Activated naive CD8-positive, alpha-beta T cell treated with anti-CD3 and anti-CD28 coated beads, Interleukin-2, amount 10 ng/mL, durations not matched to agents 7 days and 5 days (primary cell): ENCODE results near the gene TNS3. TPM values are rescaled to one million over a fixed set of nuclear protein-coding genes. Genes with fewer than 3 reads are reported as not detected.

Experiments used
- ATAC-seq: fragments of 150-1000 bp; cut with Tn5 transposase; one replicate; pipeline ENCODE4 v1.10.0; 2021; ENCODE audit warnings: low read depth, moderate library complexity
- POLR2A ChIA-PET: fragments of 350-600 bp; sonication (Branson Sonifier 250); formaldehyde crosslinking; loops from one replicate; lab custom pipeline; 2021; ENCODE audit warnings: antibody characterized with exemption; lab: Charles Lee
- DNase-seq: peaks from one replicate; pipeline ENCODE4 v3.0.0; 2021
- H3K27ac Mint-ChIP-seq: one replicate; pipeline ENCODE4 v1.8.0; 2022; ENCODE audit warnings: mild to moderate bottlenecking, mixed read lengths
- H3K27me3 Mint-ChIP-seq: one replicate; pipeline ENCODE4 v1.8.0; 2022; ENCODE audit warnings: mild to moderate bottlenecking, moderate library complexity, mixed read lengths
- H3K36me3 Mint-ChIP-seq: one replicate; pipeline ENCODE4 v1.8.0; 2021; ENCODE audit warnings: mild to moderate bottlenecking, mixed read lengths
- H3K4me1 Mint-ChIP-seq: one replicate; pipeline ENCODE4 v1.8.0; 2021; ENCODE audit warnings: mixed read lengths
- H3K4me3 Mint-ChIP-seq: one replicate; pipeline ENCODE4 v1.8.0; 2022; ENCODE audit warnings: mild to moderate bottlenecking, moderate library complexity, mixed read lengths
- H3K9me3 Mint-ChIP-seq: one replicate; pipeline ENCODE4 v1.8.0; 2021; ENCODE audit warnings: mixed read lengths
- total RNA-seq, 2 experiments: library from RNA; stranded (reverse); gene quantifications; one replicate each; pipeline ENCODE4 v1.2.3, GENCODE V29; 2021

Gene TNS3
- total RNA-seq, 2 experiments from 2014 or later, result 1.1 to 2.0 TPM

GRCh38 chr7:47387506-47387905 is 194.4 kb downstream of the TNS3 start:
- DNase-seq (no peak), ATAC-seq (no peak)
- Mint-ChIP-seq H3K9me3 (no peaks in the 10 kb centered on the region), H3K36me3 (no peaks in the 10 kb centered on the region), H3K4me3 (no peak overlapping the region), H3K27me3 (peaks cover 3% of the 10 kb centered on the region), H3K27ac (no peak overlapping the region), H3K4me1 (no peaks in the 10 kb centered on the region)
- POLR2A ChIA-PET, result no interaction called here

GRCh38 chr7:47386273-47386835 is 195.6 kb downstream of the TNS3 start:
- Mint-ChIP-seq H3K4me3 (no peak overlapping the region), H3K27me3 (peaks cover 3% of the 10 kb centered on the region), H3K36me3 (no peaks in the 10 kb centered on the region), H3K9me3 (no peaks in the 10 kb centered on the region), H3K27ac (no peak overlapping the region), H3K4me1 (no peaks in the 10 kb centered on the region)
- DNase-seq (no peak), ATAC-seq (no peak)
- POLR2A ChIA-PET, result no interaction called here

- no peak for ATAC-seq
- Mint-ChIP-seq H3K27me3 (peaks cover 3% of the 10 kb centered on the region), H3K27ac (no peak overlapping the region), H3K4me3 (no peak overlapping the region), H3K4me1 (no peaks in the 10 kb centered on the region), H3K36me3 (no peaks in the 10 kb centered on the region), H3K9me3 (no peaks in the 10 kb centered on the region)
- DNase-seq, result no peak
- POLR2A ChIA-PET, result no interaction called here
Observed at GRCh38 chr7:47385536-47386125, 196.3 kb downstream of the TNS3 start.

- Mint-ChIP-seq H3K4me1 (no peaks in the 10 kb centered on the region), H3K27ac (no peak overlapping the region), H3K27me3 (peaks cover 3% of the 10 kb centered on the region), H3K36me3 (no peaks in the 10 kb centered on the region), H3K9me3 (no peaks in the 10 kb centered on the region), H3K4me3 (no peak overlapping the region)
- POLR2A ChIA-PET, result no interaction called here
- no peak for DNase-seq
- ATAC-seq, result no peak
Observed at GRCh38 chr7:47384755-47385535, 197.0 kb downstream of the TNS3 start.

- H3K9me3 Mint-ChIP-seq, result no peaks in the 10 kb centered on the region
- H3K36me3 Mint-ChIP-seq, result no peaks in the 10 kb centered on the region
- no peaks in the 10 kb centered on the region for H3K4me1 Mint-ChIP-seq
- ATAC-seq, result no peak
- H3K4me3 Mint-ChIP-seq, result no peak overlapping the region
- POLR2A ChIA-PET, result no interaction called here
- H3K27ac Mint-ChIP-seq, result no peak overlapping the region
- DNase-seq, result no peak
- peaks cover 3% of the 10 kb centered on the region for H3K27me3 Mint-ChIP-seq
Observed at GRCh38 chr7:47383696-47384445, 198.0 kb downstream of the TNS3 start.

- Mint-ChIP-seq H3K9me3 (no peaks in the 10 kb centered on the region), H3K27ac (no peak overlapping the region), H3K4me1 (no peaks in the 10 kb centered on the region), H3K36me3 (no peaks in the 10 kb centered on the region), H3K4me3 (no peak overlapping the region), H3K27me3 (peaks cover 3% of the 10 kb centered on the region)
- POLR2A ChIA-PET, result no interaction called here
- DNase-seq (no peak), ATAC-seq (no peak)
Observed at GRCh38 chr7:47383072-47383471, 198.8 kb downstream of the TNS3 start.

GRCh38 chr7:47382200-47382599 is 199.7 kb downstream of the TNS3 start:
- POLR2A ChIA-PET, result no interaction called here
- H3K27me3 Mint-ChIP-seq, result peaks cover 3% of the 10 kb centered on the region
- no peaks in the 10 kb centered on the region for H3K36me3 Mint-ChIP-seq
- H3K4me1 Mint-ChIP-seq, result no peaks in the 10 kb centered on the region
- no peak overlapping the region for H3K4me3 Mint-ChIP-seq
- H3K9me3 Mint-ChIP-seq, result no peaks in the 10 kb centered on the region
- H3K27ac Mint-ChIP-seq, result no peak overlapping the region
- ATAC-seq (no peak), DNase-seq (no peak)

- H3K27me3 Mint-ChIP-seq, result peaks cover 3% of the 10 kb centered on the region
- H3K9me3 Mint-ChIP-seq, result no peaks in the 10 kb centered on the region
- no peaks in the 10 kb centered on the region for H3K36me3 Mint-ChIP-seq
- H3K4me3 Mint-ChIP-seq, result no peak overlapping the region
- DNase-seq (no peak), ATAC-seq (no peak)
- no peak overlapping the region for H3K27ac Mint-ChIP-seq
- no peaks in the 10 kb centered on the region for H3K4me1 Mint-ChIP-seq
- POLR2A ChIA-PET, result no interaction called here
Observed at GRCh38 chr7:47381134-47381495, 200.8 kb downstream of the TNS3 start.

GRCh38 chr7:47380325-47381133 is 201.4 kb downstream of the TNS3 start:
- no peaks in the 10 kb centered on the region for H3K36me3 Mint-ChIP-seq
- no peaks in the 10 kb centered on the region for H3K9me3 Mint-ChIP-seq
- ATAC-seq (no peak), DNase-seq (no peak)
- no peak overlapping the region for H3K4me3 Mint-ChIP-seq
- no peaks in the 10 kb centered on the region for H3K4me1 Mint-ChIP-seq
- no peak overlapping the region for H3K27ac Mint-ChIP-seq
- peaks cover 3% of the 10 kb centered on the region for H3K27me3 Mint-ChIP-seq
- POLR2A ChIA-PET, result no interaction called here

- Mint-ChIP-seq H3K36me3 (no peaks in the 10 kb centered on the region), H3K4me3 (no peak overlapping the region), H3K4me1 (no peaks in the 10 kb centered on the region), H3K9me3 (no peaks in the 10 kb centered on the region), H3K27me3 (peaks cover 3% of the 10 kb centered on the region), H3K27ac (no peak overlapping the region)
- POLR2A ChIA-PET, result no interaction called here
- ATAC-seq (no peak), DNase-seq (no peak)
Observed at GRCh38 chr7:47379629-47380324, 202.1 kb downstream of the TNS3 start.

- Mint-ChIP-seq H3K4me3 (no peak overlapping the region), H3K27me3 (peaks cover under 1% of the 10 kb centered on the region), H3K4me1 (no peaks in the 10 kb centered on the region), H3K36me3 (no peaks in the 10 kb centered on the region), H3K9me3 (no peaks in the 10 kb centered on the region), H3K27ac (no peak overlapping the region)
- no peak for ATAC-seq
- DNase-seq, result no peak
- POLR2A ChIA-PET, result no interaction called here
Observed at GRCh38 chr7:47378728-47379395, 203.0 kb downstream of the TNS3 start.

- H3K27me3 Mint-ChIP-seq, result no peaks in the 10 kb centered on the region
- no peaks in the 10 kb centered on the region for H3K4me1 Mint-ChIP-seq
- H3K36me3 Mint-ChIP-seq, result no peaks in the 10 kb centered on the region
- POLR2A ChIA-PET, result no interaction called here
- H3K4me3 Mint-ChIP-seq, result no peak overlapping the region
- ATAC-seq (no peak), DNase-seq (no peak)
- no peaks in the 10 kb centered on the region for H3K9me3 Mint-ChIP-seq
- H3K27ac Mint-ChIP-seq, result no peak overlapping the region
Observed at GRCh38 chr7:47377741-47378140, 204.2 kb downstream of the TNS3 start.
